RPMI7951 (cell line): Measurements from ENCODE around the gene MAGI3. TPM values are rescaled to one million over a fixed set of nuclear protein-coding genes. Genes with fewer than 3 reads are reported as not detected.
"Not testable (repeated sequence)": the region's sequence is repeated elsewhere in the genome, so short reads cannot be mapped to it uniquely, and the experiment has no call there.

ENCODE experiments used
- DNase-seq: peaks from one replicate; pipeline ENCODE4 v3.0.0-alpha.2; 2012; ENCODE audit warnings: low read depth
- total RNA-seq: library from RNA; depleted of rRNA; stranded (reverse); fragments of >200 nt; shearing (Covaris generic); gene quantifications from 2 replicates; pipeline ENCODE4 v1.2.3, GENCODE V29; 2014

The MAGI3 gene
- total RNA-seq, 1 experiment from 2014 or later, result 8.1 TPM

- DNase-seq, result no peak
These were observed 296.7 kb downstream of the MAGI3 start for GRCh38 chr1:113686891-113687618.

- no peak for DNase-seq
These were observed 300.9 kb downstream of the MAGI3 start for GRCh38 chr1:113691184-113691583.

GRCh38 chr1:113692342-113692741, 302.0 kb downstream of the MAGI3 start:
- DNase-seq, result no peak

GRCh38 chr1:113692824-113693431, 302.6 kb downstream of the MAGI3 start:
- DNase-seq, result no peak

GRCh38 chr1:113694910-113695309, 304.6 kb downstream of the MAGI3 start:
- DNase-seq, result no peak

- no peak for DNase-seq
These were observed 311.1 kb downstream of the MAGI3 start for GRCh38 chr1:113701429-113701828.

GRCh38 chr1:113714606-113715269, 324.4 kb downstream of the MAGI3 start:
- no peak for DNase-seq

- DNase-seq, result not testable (repeated sequence)
These were observed 327.2 kb downstream of the MAGI3 start for GRCh38 chr1:113717506-113717905.

GRCh38 chr1:113718621-113719020, 328.3 kb downstream of the MAGI3 start:
- DNase-seq, result not testable (repeated sequence)

- no peak for DNase-seq
These were observed 330.7 kb downstream of the MAGI3 start for GRCh38 chr1:113721010-113721409.

GRCh38 chr1:113732802-113733201, 342.5 kb downstream of the MAGI3 start:
- DNase-seq, result no peak

GRCh38 chr1:113734357-113735055, 344.2 kb downstream of the MAGI3 start:
- DNase-seq, result no peak
